HG03280 (cell line): ENCODE data around the gene ZNF232.
A peak's percentile ranks its signal among the peaks of the same experiment; 100 is the strongest.
"Not testable (repeated sequence)": the region's sequence is repeated elsewhere in the genome, so short reads cannot be mapped to it uniquely, and the experiment has no call there.

Experiments
- ATAC-seq: cut with Tn5 transposase; IDR thresholded peaks from one replicate; pipeline ENCODE4 v1.9.1; 2021; ENCODE audit warnings: mild to moderate bottlenecking, moderate library complexity; ENCODE audit not compliant: unreplicated experiment

The ZNF232 gene

GRCh38 chr17:5099271-5099670 lies 12.4 kb downstream of the ZNF232 start:
- ATAC-seq = no peak

- ATAC-seq = no peak
Measured at GRCh38 chr17:5097101-5097834, 14.4 kb downstream of the ZNF232 start.

GRCh38 chr17:5096731-5097100 lies 15.0 kb downstream of the ZNF232 start:
- ATAC-seq = no peak

GRCh38 chr17:5092218-5093010 lies 19.3 kb downstream of the ZNF232 start:
- ATAC-seq = no peak

- ATAC-seq = no peak
Measured at GRCh38 chr17:5080591-5080990, 31.1 kb downstream of the ZNF232 start.

GRCh38 chr17:5078106-5079028 lies 33.3 kb downstream of the ZNF232 start, which contains the start of gene ZFP3:
Gene ZFP3, plus strand, starts transcription at chr17:5078467. Its CDS starts 13,038 bp downstream, at chr17:5091505.
- peak; percentile 85 for ATAC-seq

GRCh38 chr17:5077781-5078105 lies 33.9 kb downstream of the ZNF232 start:
- no peak for ATAC-seq

- ATAC-seq = not testable (repeated sequence)
Measured at GRCh38 chr17:5077275-5077674, 34.4 kb downstream of the ZNF232 start.

- not testable (repeated sequence) for ATAC-seq
Measured at GRCh38 chr17:5075472-5075871, 36.2 kb downstream of the ZNF232 start.

GRCh38 chr17:5069724-5070123 lies 42.0 kb downstream of the ZNF232 start:
- no peak for ATAC-seq

- no peak for ATAC-seq
Measured at GRCh38 chr17:5068236-5068635, 43.4 kb downstream of the ZNF232 start.

GRCh38 chr17:5065227-5065744 lies 46.4 kb downstream of the ZNF232 start:
- no peak for ATAC-seq
